ENCODE measurements around the gene SYT7. TPM values are rescaled to one million over a fixed set of nuclear protein-coding genes. Genes with fewer than 3 reads are reported as not detected.

The SYT7 gene
- total and polyA plus RNA-seq, 4 donors = 1.7 to 10.6 (median 3.8) TPM

- Histone ChIP-seq H3K4me3 (no peak overlapping the region), H3K27ac (ENCODE audit: low read depth in 1 of 2, low read length in 1 of 2) (no peak overlapping the region), H3K9me3 (ENCODE audit: control insufficient read depth in 4 of 4, insufficient read depth in 3 of 4, low read length in 3 of 4) (no peaks in the 10 kb centered on the region), H3K9ac (ENCODE audit: insufficient read depth in 1 of 2, low read length in 2 of 2) (no peak overlapping the region), H3K27me3 (ENCODE audit: control insufficient read depth in 3 of 3, insufficient read depth in 3 of 3, low read length in 2 of 3) (no peaks in the 10 kb centered on the region), H3K36me3 (ENCODE audit: control insufficient read depth in 4 of 4, insufficient read depth in 4 of 4, low read length in 4 of 4) (no peaks in the 10 kb centered on the region), H3K4me1 (ENCODE audit: control insufficient read depth in 5 of 5, insufficient read depth in 5 of 5, low read length in 5 of 5) (peaks cover 0 to 13% (median 4%) of the 10 kb centered on the region in 5 donors)
- WGBS, 2 donors = 93 to 97% methylated on average over 3 of the region's 3 CpGs
- TF ChIP-seq CTCF (IDR thresholded peaks at IDR 0.05; ENCODE audit: control extremely low read depth, extremely low read depth) = no peak
- ATAC-seq (ENCODE audit: insufficient read depth, low FRiP score) = no peak
- no peak for DNase-seq
These were observed 44.6 kb upstream of the SYT7 start for GRCh38 chr11:61625525-61625924.

GRCh38 chr11:61621917-61622585 lies 41.2 kb upstream of the SYT7 start:
- no peak for DNase-seq
- Histone ChIP-seq H3K27ac (ENCODE audit: low read depth in 1 of 2, low read length in 1 of 2) (no peak overlapping the region), H3K9ac (ENCODE audit: insufficient read depth in 1 of 2, low read length in 2 of 2) (no peak overlapping the region), H3K9me3 (ENCODE audit: control insufficient read depth in 4 of 4, insufficient read depth in 3 of 4, low read length in 3 of 4) (peaks cover 0 to 2% (median 0%) of the 10 kb centered on the region in 4 donors), H3K4me3 (no peak overlapping the region), H3K4me1 (ENCODE audit: control insufficient read depth in 5 of 5, insufficient read depth in 5 of 5, low read length in 5 of 5) (peaks cover 0 to 6% (median 1%) of the 10 kb centered on the region in 5 donors), H3K27me3 (ENCODE audit: control insufficient read depth in 3 of 3, insufficient read depth in 3 of 3, low read length in 2 of 3) (no peaks in the 10 kb centered on the region), H3K36me3 (ENCODE audit: control insufficient read depth in 4 of 4, insufficient read depth in 4 of 4, low read length in 4 of 4) (no peaks in the 10 kb centered on the region)
- TF ChIP-seq CTCF (IDR thresholded peaks at IDR 0.05; ENCODE audit: control extremely low read depth, extremely low read depth) = no peak
- no peak for ATAC-seq (ENCODE audit: insufficient read depth, low FRiP score)
- WGBS, 2 donors = 75 to 78% methylated on average over 7 of the region's 7 CpGs

- TF ChIP-seq CTCF (IDR thresholded peaks at IDR 0.05; ENCODE audit: control extremely low read depth, extremely low read depth) = no peak
- no peak for ATAC-seq (ENCODE audit: insufficient read depth, low FRiP score)
- DNase-seq = no peak
- WGBS, 2 donors = 81 to 84% methylated on average over 6 of the region's 6 CpGs
- Histone ChIP-seq H3K36me3 (ENCODE audit: control insufficient read depth in 4 of 4, insufficient read depth in 4 of 4, low read length in 4 of 4) (no peaks in the 10 kb centered on the region), H3K9me3 (ENCODE audit: control insufficient read depth in 4 of 4, insufficient read depth in 3 of 4, low read length in 3 of 4) (peaks cover 0 to 2% (median 0%) of the 10 kb centered on the region in 4 donors), H3K27ac (ENCODE audit: low read depth in 1 of 2, low read length in 1 of 2) (no peak overlapping the region), H3K9ac (ENCODE audit: insufficient read depth in 1 of 2, low read length in 2 of 2) (no peak overlapping the region), H3K4me1 (ENCODE audit: control insufficient read depth in 5 of 5, insufficient read depth in 5 of 5, low read length in 5 of 5) (no peaks in the 10 kb centered on the region), H3K27me3 (ENCODE audit: control insufficient read depth in 3 of 3, insufficient read depth in 3 of 3, low read length in 2 of 3) (no peaks in the 10 kb centered on the region), H3K4me3 (no peak overlapping the region)
These were observed 38.8 kb upstream of the SYT7 start for GRCh38 chr11:61619471-61620226.
